GM19324 (cell line): ENCODE data around the gene CD46.

Source experiments
- ATAC-seq: cut with Tn5 transposase; IDR thresholded peaks from one replicate; pipeline ENCODE4 v1.9.1; 2021; ENCODE audit warnings: mild to moderate bottlenecking, moderate library complexity; ENCODE audit not compliant: unreplicated experiment, low FRiP score

Gene CD46

DNA sequence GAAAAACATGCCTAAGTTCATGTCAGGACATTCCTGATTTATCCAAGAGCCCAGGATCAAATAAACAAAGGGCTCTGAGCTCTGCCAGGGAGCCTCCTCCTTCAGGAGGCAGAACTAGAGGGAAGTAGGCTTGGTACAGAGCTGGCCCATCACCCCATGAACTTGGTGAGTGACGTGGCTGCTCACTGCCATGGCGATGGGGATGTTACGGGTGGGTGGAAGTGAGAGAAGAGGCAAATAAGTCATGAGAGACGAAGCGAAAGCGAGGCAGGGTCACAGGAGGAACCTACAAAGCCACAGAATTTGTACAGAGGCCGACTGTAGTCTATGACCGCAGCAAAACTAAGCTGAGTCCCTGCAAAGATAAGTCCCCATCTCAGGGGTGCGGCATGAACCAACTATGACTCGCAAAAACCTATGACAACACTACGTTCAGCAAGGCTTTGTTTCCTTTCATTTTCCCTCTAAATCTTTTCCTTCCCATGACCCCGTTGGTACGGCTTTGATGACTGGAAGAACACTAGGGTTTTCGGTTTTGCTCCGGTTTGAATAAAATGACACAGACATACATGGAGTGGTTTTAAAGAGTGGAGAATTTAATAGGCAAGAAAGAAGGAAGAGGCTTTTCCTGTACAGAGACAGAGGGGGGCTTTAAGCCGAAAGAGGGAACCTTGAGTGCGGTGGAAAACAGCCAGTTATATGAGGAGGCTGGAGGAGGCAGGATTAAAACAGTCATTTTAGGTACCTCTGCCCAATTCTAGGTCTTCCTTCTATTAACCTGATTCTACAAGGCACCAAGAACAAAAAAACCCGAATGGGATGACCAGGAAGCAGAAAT, 74.1 kb downstream of the CD46 start:
- ATAC-seq, result peak; percentile 68

DNA sequence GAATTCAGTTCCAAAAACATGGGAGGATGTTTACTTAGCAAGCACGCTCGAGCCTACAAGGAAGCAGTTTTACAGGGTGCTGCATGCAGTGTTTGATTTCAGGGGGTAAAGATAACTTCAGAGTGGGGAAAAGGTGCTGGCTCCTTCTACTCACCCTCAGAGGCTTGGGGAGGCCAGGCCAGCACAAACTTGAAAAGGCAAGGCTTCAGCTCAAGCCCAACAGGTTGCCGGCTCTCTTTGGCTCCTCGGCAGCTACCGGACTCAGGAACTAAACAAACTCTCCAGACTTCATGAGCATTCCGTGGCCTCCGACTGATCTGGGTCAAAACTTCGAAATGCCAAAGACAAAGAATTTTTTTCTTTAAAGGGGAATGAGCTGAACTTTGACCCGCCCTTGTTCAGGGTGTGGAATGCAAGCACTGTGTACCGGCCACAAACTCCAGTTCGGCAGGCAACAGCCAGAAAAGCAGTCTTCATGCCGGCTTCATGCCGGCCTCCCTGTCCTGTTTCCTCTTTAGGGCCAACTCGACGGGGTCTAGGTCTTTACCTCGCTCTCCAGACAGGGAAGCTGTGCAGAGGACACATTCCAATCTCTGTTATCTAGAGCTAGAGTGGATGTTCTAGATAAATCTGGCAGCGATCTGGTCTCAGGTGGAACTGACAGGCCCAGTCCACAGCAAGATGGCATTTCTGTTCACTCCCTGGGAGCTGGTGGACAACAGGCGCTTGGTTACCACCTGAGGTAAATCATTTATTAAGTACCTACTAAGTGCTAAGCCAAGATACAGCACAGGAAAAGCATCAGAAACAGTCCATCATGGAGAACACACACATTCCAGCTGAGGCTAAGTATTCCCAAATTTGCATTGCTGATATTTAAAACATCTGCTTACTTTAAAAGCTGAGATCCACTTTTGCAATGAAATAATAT, 75.0 kb downstream of the CD46 start:
- no peak for ATAC-seq

DNA sequence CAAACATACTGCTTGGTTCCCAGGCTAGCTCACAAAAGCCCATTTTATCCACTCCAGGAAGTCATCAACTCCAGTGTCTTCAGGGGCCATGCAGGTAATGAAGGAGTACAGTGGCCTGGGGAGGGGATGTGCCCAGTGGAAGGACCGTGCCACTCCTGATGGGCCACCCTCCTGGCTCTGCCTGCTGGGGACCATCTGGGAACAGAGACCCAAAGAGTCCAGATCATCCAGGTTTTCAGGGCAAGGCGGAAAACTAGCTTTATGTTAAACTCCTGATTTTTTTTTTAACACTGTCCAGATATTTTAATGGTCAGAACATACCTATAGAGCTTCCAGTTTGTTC, 75.6 kb downstream of the CD46 start:
- no peak for ATAC-seq

DNA sequence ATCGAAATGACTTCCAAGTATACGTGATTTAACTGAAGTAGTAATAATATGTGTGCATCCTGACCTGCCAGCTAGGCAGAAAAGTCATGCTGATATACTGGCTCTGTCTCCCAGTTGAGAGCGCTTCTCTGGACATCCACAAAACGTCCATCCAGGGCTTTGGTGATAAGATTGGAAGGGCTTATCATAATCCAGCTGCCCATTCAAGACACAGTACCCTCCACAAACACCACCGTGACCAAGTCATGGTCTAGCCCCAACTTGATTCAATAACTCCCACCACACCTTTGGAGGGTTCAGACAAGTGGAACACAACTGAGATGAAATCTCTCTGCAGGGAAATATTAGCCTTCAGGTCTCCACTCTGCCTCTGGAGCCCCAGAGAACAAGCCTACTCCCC, 76.2 kb downstream of the CD46 start:
- ATAC-seq, result no peak

DNA sequence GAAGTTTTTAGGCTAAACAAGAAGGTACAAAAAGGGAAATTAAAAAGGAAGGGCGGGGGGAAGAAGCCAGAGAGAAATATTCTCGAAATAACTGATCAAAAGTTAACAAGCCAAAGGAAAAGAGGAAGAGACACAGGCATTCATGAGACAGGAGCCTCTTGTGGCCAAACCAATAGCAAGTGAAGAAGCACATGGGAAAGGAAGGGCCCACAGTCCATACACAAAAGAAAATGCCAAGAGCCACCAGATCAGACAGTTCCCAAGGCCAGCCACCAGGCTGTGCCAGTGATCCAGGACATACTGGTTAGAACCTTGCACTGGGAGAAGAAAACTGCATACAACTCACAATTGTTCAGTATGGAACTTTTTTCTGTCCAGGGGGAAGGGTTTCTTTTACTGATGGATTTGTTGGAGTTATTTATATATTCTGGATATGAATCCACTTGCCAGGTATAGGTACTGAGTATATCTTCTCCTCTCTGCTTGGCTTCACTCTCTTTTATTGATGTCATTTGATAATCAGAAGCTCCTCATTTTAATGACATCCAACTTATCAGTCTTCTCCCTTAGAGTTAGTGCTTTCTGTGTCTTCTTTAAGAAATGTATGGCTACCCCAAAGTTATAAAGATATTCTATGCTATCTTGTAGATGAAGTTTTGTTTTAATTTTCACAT, 76.8 kb downstream of the CD46 start:
- ATAC-seq, result no peak

DNA sequence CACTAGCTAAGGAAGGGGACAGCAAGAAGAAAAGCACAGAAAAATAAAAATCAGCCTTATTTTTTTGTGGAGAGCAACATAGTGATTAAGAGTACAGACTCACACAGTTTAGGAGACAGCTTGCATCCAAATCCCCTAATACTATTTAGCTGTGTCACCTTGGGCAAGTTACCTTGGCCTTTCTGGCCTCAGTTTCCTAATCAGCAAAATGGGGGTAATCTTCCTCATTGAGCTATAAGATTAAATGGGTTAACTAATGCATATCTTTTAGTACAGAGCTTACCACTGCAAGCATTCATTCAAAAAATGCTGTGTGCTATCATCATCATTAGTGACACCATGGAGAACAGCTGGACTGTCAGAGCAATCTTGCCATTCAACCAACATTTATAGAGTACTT, 77.7 kb downstream of the CD46 start:
- ATAC-seq, result no peak

DNA sequence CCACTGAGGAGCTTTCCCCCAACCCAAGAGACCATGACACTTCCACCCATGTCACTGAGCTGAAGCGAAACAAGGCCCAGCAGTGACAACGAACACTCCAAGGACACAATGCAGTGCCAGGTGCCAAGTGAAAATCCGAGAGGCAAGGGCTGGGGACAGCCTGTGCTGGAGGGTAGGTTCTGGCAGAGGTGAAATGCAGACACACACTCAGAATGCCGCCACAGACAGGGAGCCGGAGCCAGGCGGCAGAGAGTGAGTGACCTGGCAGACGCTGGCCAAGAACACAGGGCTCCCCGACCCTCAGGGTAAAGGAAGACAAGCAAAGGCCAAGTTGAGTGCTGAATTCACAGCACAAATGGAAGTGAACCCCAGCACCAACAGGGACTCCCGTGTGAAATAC, 78.9 kb downstream of the CD46 start:
- ATAC-seq, result no peak

DNA sequence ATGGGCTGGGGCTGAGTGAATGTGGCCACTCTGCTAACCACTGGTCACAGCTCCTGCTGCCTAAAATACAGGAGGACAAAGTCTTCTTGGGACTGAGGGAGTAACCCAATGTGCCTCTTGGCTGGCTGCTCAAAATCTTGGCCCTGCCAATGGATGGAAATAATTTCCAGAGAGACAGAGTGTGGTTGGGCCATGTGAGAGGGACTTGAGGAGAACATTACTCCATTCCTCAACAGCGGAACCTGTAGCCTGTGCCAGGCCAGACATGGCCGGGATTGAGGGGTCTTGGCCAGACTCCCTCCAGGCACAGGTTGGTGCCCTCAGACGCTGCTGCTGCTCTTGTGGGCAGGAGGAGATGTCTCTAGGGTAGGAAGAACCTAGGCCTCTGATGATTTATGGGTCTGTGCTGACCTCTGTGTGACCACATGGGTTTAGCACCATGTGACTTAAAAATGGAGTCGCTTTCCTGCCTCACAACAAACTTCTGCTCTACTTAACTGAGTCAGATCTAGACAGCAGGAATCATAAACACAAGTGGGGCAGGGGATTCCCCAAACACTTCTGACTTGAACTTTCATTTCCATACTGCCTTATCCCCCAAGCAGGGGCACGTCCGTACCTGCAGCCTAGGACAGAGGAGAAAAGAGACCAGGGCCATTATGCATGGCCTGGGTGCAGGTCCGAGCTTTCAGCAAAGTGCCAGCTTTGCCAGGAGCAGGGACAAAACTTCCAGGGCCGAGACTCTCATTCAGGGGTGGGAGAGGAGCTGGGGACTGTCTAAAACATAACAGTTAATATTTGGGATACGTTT, 79.9 kb downstream of the CD46 start:
- peak; percentile 63 for ATAC-seq

DNA sequence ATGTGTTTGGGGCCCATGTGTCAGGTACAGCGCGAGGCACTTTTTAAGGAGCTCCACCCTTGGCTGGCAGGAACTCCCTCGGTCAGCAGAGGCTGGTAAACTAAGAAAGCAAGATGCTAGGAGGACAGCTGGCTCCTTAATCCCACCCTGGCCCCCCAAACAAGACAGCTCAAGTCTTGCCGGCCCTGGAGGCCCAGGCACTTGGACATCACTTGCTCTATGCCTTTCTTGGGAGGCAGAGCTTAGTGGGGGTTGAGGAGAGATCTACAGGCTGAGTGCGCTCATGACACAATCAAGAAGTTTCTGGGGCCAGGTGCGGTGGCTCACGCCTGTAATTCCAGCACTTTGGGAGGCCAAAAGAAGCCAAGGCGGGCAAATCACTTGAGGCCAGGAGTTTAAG, 80.9 kb downstream of the CD46 start:
- ATAC-seq, result no peak

DNA sequence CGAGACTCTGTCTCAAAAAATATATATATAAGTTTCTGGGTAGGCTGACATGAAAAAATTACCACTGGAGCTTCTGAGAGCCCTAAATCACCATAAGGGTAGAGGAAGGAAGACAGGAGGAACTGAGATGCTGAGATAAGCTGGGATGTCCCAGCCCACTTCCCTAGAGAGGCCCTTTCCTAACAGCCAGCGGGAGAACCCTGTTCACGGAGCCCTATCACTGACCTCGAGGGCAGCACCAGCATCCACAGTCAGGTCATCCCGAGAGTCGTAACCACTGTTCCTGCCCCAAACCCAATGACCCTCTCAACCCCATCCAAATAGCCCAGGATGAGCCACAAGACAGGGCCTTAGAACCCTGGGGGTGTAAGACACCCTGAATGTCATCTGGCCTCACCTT, 81.5 kb downstream of the CD46 start:
- no peak for ATAC-seq

DNA sequence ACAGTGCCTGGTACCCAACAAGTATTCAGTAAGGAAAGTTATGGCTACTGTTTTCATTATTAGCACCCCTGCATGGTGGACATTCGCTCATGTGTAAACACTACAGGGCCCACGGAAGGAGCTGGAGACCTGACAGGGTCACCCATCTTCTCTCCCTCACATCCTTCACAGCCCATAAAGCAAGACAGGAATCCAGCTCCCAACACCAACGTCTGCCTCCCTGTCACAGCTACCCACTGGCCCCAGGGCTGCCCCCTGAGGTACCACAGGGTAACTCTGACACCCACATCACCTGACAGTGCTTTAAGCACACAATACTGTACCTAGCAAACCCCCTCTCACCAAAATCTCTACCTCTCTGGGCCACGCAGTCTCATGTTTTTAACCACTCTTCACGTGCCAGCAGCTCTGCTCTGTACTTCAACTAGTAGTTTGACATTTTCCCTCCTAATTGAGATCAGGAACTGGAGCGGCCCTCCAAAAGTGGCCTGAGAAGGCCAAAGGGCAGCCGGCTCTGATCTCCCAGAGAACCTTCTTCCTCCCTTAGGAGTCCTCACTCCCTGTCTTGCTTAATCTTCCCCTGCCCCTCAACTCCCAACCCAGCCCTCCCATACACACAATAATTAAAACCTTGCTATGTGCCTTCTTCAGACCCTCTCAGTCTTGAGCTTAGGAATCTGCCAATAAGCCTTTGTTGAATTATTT, 82.3 kb downstream of the CD46 start:
- ATAC-seq, result no peak

DNA sequence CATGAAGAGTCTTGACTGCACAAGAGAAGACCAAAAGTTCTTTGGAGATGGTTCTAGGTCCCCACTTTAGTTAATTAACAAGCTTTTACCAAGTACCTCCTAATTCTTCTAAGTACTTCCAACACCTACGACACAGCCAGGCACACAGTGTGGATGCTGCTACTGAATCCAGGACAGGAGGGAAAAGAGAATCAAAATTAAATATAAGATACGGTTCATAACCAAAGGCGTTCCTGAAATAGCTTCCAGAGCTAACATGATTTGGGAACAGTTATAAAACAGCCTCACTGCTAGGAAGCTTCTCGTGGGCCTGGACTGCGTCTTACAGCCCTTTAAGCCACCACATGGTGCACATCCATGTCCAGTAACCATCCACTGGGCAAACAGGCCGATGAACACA, 84.1 kb downstream of the CD46 start:
- ATAC-seq, result no peak

DNA sequence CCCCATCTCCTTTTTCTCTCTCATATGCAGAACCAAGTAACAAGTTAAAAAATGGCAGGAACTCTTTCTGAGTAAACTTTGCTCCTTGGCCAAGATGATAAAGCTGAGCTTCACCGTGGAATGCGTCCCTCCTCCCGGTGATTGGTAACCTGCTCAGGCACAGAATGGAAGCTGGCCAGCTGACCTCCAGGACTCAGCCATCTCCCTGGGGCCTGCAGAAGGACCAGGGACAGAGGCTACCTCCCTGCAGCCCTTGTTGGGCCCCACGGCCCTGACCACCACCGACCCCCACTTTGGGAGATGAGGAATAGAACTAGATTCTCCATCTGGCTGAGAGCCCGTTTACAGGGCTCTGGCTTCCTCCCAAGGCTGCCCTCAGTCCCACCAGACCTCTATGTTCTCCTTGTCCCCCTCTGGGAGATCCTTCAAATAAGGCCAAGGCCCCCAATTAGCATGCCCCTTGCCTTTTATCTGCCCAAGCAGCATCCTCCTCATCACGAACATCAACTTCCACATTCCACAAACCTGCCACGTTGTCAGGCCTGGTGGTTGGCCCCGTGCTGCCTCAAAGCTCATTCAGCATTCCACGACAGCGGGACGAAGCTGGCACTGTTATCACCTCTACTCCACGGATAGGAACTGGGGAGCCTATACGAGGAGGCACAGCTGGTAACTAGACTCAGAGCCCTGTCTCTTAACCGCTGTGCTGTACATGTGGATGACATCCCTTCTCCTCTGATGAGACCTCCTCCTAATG, 84.9 kb downstream of the CD46 start:
- ATAC-seq, result no peak

DNA sequence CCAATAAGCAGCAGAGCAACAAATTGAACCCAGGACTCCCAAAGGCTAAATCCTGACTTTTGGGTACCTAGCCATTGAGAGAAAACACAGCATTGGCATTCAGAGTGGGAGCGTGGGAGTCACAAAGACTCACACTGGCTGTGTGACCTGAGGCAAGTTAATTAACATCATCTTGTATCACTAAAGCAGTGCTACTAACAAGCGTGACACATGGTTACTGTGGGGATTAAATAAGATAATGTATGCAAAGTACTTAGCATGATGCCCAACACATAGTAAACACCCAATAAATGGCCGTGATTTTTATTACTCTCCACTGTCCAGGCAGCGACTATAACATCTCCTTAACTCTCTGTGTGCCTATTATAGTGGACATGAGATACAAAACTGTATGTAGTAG, 85.8 kb downstream of the CD46 start:
- ATAC-seq, result no peak

DNA sequence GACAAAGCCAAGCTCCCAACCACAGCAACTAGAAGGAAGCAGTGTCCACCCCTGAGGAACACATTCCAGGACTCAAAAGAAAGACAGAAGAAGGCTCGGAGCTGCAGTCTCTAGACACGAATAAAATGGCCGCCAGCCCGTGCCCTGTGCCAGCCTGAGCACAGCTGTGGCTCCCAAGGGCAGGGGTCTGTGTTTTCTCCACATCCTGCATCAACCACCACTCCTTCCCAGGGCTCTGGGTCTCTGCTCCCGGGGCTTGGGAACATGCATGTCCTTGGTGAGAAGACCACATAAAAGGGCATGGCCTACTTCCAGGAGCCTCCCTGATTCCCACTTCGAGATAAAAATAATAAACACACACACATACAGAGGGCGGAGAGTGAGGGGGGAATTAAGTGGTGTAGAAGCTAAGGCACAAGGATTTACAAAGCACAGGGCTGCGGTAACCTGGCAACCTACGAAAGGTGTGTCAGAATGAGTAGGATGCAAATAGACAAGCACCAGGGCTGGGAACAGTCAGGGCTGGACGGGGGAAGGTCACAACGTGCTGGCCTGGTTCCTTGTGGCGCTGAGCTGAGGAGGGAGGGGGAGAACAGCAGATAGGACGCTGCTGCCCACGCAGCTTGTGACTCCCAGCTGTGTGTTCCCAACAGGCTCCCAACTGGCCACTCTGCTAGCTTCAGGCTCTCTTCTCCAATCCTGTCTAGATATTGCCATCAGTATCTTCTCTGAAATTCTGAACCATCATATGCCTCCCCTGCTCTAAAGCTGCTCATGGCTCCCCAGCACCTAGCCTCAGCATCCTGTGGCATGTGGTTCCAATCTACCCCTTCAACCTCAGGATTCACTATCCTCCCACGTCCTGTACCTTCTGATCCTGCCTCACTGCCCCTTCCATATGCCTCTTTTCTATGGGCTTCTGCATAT, 86.6 kb downstream of the CD46 start:
- ATAC-seq, result no peak

DNA sequence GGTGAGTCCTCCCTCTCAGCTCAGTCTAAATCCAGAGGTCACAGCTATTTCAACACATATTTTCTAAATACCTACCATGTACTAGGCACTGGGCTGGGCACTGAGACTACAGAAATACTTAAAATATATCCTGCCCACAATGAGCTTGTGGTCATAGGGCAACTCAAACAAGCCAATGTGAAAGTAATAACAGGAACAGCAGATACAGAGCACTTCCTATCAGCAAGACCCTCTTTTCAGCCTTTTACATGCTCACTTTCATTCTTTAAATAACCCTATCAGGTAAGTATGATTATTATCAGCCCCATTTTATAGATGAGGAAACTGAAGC, 87.2 kb downstream of the CD46 start:
- ATAC-seq, result no peak

DNA sequence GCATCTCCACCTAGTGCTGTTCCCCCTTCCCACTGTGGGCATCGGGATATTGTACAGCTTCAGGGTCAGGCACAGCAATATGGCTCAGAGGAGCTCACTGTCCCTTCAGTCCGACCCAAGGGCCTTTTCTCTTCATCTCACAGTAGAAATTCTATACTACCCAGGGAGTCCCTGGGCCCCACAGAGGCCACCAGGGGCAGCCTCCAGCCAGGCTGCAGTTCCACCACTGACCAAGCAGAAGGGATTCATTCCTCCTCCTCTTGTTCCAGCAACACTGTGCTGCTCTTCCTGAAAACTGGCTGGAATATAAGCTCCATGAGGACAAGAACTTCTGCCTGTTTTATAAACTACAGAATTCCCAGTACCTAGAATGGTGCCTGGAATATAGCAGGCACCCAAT, 88.5 kb downstream of the CD46 start:
- no peak for ATAC-seq

DNA sequence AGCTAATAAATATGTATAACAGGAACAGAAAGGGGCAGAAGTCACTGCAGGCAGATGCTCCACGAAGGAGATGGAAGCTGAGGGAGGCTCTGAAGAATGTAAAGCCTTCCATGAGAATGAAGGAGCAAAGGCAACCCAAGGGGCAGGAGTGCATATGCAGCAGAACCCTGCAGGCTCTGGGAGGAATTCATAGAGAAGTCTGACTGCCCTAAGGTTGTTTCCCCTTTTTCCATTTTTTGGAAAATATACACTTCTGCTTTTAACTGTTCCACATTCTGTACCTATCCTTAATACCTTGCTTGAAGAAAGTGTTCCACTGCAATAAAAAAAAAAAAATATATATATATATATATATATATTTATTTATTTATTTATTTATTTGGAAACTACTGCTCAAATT, 89.4 kb downstream of the CD46 start:
- ATAC-seq, result no peak
